ENCODE data around the gene PCMT1. TPM values are rescaled to one million over a fixed set of nuclear protein-coding genes. Genes with fewer than 3 reads are reported as not detected.

The PCMT1 gene
- total RNA-seq, result 10 to 100 TPM; 51.9 to 72.4 (median 57.9) TPM
- long read RNA-seq, donor 1, transcript PCMT1-203 (8 exons, 1,938 nt), result minor isoform, 35 of 92 reads
- long read RNA-seq, donor 1, transcript PCMT1-201 (7 exons, 1,293 nt), result minor isoform, 7 of 92 reads
- long read RNA-seq, donor 1, transcript PCMT1-205 (8 exons, 1,984 nt), result major isoform, 41 of 92 reads
- long read RNA-seq, donor 1, partial matches to known transcripts, result 2 of 92 reads
- long read RNA-seq, donor 1, other reads (novel, unspliced or antisense), result 7 of 92 reads
- long read RNA-seq, donor 2, transcript PCMT1-203 (8 exons, 1,938 nt), result minor isoform, 20 of 71 reads
- long read RNA-seq, donor 2, transcript PCMT1-205 (8 exons, 1,984 nt), result major isoform, 31 of 71 reads
- long read RNA-seq, donor 2, transcript PCMT1-201 (7 exons, 1,293 nt), result minor isoform, 16 of 71 reads
- long read RNA-seq, donor 2, partial matches to known transcripts, result 1 of 71 reads
- long read RNA-seq, donor 2, other reads (novel, unspliced or antisense), result 2 of 71 reads

DNA sequence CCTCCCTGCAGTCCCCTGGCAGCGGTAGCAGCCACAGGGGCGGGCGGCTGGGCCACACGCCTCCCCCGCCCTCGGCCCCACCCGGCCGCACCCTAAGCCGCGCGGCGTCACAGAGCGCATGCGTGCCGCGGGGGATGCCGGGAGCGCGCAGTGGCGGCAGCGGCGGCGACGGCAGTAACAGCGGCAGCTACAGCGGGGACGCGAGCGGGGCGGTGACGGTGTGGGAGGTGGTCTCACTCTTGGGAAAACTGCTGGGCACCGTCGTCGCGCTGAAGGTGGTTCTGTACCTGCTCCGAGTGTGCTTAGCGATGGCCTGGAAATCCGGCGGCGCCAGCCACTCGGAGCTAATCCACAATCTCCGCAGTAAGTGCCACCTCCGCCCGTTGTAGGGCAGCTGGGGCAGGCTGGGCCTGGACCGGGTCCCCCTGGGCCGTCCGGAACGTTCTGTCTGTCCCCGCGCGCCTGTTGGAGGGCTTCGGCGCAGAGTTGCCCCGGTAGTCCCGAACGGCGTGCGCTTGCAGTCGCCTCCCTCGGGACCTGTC, at the start of gene PCMT1:
Gene PCMT1, plus strand, starts transcription at position 148 of the 542 bp plus-strand sequence. Its CDS starts 161 bp downstream, at position 309.
- intact Hi-C loops (cut with DNase I, micrococcal nuclease), result no loop called here
- Histone ChIP-seq H3K36me3 (ENCODE audit: low read depth) (no peaks in the 10 kb centered on the region), H3K9me3 (no peaks in the 10 kb centered on the region), H3K4me1 (ENCODE audit: low read depth) (peaks cover 30% of the 10 kb centered on the region), H3K4me3 (peak within 1 kb of the TSS; percentile 69)
- DNase-seq, result peak; percentile 89 to 96 (median 95)
- TF ChIP-seq CTCF (IDR thresholded peaks at IDR 0.05), result no peak
- ATAC-seq, result peak; percentile 98

GRCh38 chr6:149701714-149702113, 47.8 kb upstream of the PCMT1 start:
- Histone ChIP-seq H3K36me3 (ENCODE audit: low read depth) (no peaks in the 10 kb centered on the region), H3K4me3 (no peak overlapping the region), H3K4me1 (ENCODE audit: low read depth) (no peaks in the 10 kb centered on the region), H3K9me3 (no peaks in the 10 kb centered on the region)
- intact Hi-C loops (cut with DNase I, micrococcal nuclease), result no loop called here
- no peak for TF ChIP-seq CTCF (IDR thresholded peaks at IDR 0.05)
- DNase-seq, result no peak
- ATAC-seq, result no peak

DNA sequence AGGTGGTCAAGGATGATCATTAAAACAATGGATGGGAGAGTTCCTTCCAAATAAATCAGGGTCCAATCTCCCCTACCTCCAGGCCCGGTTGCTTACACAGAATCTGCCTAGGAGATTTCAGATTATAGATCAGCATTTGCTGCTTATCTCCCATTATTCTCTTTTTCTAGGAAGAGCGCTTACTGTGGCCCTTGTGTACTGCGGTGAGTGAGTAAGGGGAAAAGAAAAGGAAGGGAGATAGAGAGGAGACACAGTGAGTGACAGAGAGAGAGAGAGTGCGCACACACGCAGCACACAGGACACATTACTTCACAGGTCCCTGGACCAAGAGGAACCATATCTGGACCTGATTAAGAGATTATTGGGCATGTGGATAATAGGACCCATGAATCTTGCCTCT, 37.8 kb upstream of the PCMT1 start:
- Histone ChIP-seq H3K4me3 (no peak overlapping the region), H3K4me1 (ENCODE audit: low read depth) (peaks cover 10% of the 10 kb centered on the region), H3K9me3 (no peaks in the 10 kb centered on the region), H3K36me3 (ENCODE audit: low read depth) (no peaks in the 10 kb centered on the region)
- no peak for TF ChIP-seq CTCF (IDR thresholded peaks at IDR 0.05)
- DNase-seq, result no peak
- intact Hi-C loops (cut with DNase I, micrococcal nuclease), result no loop called here
- ATAC-seq, result no peak

DNA sequence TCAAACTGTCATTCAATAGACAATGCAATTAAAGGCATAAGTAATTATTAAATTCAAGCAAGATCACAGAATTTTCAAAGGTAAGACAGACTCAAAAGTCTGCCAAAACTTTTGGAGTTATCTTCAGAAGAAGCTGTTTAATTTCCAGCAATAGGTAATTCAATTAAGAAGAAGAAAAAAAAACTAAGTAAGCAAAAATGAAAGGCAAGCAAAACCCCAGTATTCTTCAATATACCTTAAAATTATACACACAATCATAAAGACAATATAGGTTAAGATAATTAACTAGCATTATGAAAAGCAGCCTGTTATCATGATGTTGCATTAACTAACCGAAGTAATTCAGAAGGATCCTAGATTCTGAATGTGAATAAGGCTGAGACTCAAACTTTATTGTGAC, 35.1 kb upstream of the PCMT1 start:
- Histone ChIP-seq H3K4me1 (ENCODE audit: low read depth) (peaks cover 10% of the 10 kb centered on the region), H3K4me3 (no peak overlapping the region), H3K36me3 (ENCODE audit: low read depth) (no peaks in the 10 kb centered on the region), H3K9me3 (no peaks in the 10 kb centered on the region)
- no peak for ATAC-seq
- intact Hi-C loops (cut with DNase I, micrococcal nuclease), result no loop called here
- no peak for DNase-seq
- no peak for TF ChIP-seq CTCF (IDR thresholded peaks at IDR 0.05)

DNA sequence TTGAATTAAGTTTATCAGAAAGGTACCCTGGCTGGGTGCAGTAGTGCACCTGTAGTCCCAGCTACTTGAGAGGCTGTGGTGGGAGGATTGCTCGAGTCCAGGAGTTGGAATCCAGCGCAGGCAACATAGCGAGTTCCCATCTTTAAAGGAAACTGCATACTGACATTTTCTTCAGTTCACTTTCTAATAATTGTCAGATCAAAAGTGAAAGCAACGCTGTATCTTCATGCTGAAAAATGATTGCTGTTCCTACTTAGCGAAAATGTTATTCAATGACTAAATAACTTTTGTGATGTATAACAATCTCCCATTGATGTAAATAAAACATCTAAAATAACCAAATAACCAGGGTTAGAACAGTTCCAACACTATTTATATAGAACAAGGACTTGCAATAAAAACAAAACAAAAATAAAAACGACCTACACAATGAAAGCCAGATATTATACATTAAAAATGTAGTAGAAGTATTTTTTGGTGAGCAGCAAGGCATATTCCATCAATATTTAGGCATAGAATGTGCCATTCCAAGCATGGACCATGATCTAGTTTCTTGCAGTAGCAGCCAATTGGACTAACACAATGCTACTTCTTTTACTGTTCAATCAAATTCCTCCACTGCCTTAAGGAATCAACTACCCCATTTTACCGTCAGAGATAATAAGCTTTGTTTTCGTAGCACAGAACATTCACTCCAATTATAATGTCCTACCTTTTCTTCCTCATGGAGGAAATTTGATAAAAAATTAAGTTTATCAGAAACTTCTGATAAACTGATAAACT, 33.2 kb upstream of the PCMT1 start:
- peaks cover 10% of the 10 kb centered on the region for H3K4me1 ChIP-seq (ENCODE audit: low read depth)

More for the DNA sequence above, 33.2 kb upstream of the PCMT1 start:
- Histone ChIP-seq H3K4me3 (no peak overlapping the region), H3K9me3 (no peaks in the 10 kb centered on the region), H3K36me3 (ENCODE audit: low read depth) (no peaks in the 10 kb centered on the region)
- ATAC-seq (no peak), DNase-seq (no peak)
- intact Hi-C loops (cut with DNase I, micrococcal nuclease), result no loop called here
- TF ChIP-seq CTCF (IDR thresholded peaks at IDR 0.05), result no peak
